Measurements from ENCODE around the gene AFMID.
A peak's percentile ranks its signal among the peaks of the same experiment; 100 is the strongest.
"Not testable (repeated sequence)": the region's sequence is repeated elsewhere in the genome, so short reads cannot be mapped to it uniquely, and the experiment has no call there.

The AFMID gene

GRCh38 chr17:78239489-78239931 is 52.3 kb downstream of the AFMID start:
- no peak for DNase-seq

GRCh38 chr17:78240012-78240655 is 53.0 kb downstream of the AFMID start:
- no peak for DNase-seq

GRCh38 chr17:78240839-78241238 is 53.7 kb downstream of the AFMID start:
- DNase-seq: no peak

- peak; percentile 59 for DNase-seq
Observed at GRCh38 chr17:78241277-78242023, 54.3 kb downstream of the AFMID start.

- DNase-seq: peak; percentile 64
Observed at GRCh38 chr17:78242024-78242742, 55.0 kb downstream of the AFMID start.

GRCh38 chr17:78247304-78247703 is 60.1 kb downstream of the AFMID start:
- DNase-seq: no peak

GRCh38 chr17:78248051-78248914 is 61.1 kb downstream of the AFMID start:
- DNase-seq: no peak

- no peak for DNase-seq
Observed at GRCh38 chr17:78249074-78249817, 62.1 kb downstream of the AFMID start.

- no peak for DNase-seq
Observed at GRCh38 chr17:78249818-78250806, 63.0 kb downstream of the AFMID start.

GRCh38 chr17:78250891-78251772 is 64.0 kb downstream of the AFMID start:
- DNase-seq: peak; percentile 81

GRCh38 chr17:78251773-78252103 is 64.6 kb downstream of the AFMID start:
- DNase-seq: no peak

- no peak for DNase-seq
Observed at GRCh38 chr17:78252111-78252634, 65.0 kb downstream of the AFMID start.

- no peak for DNase-seq
Observed at GRCh38 chr17:78252701-78253635, 65.8 kb downstream of the AFMID start.

- not testable (repeated sequence) for DNase-seq
Observed at GRCh38 chr17:78253636-78253945, 66.4 kb downstream of the AFMID start.

GRCh38 chr17:78253946-78254672 is 66.9 kb downstream of the AFMID start:
- DNase-seq: peak; percentile 83

- no peak for DNase-seq
Observed at GRCh38 chr17:78255029-78255656, 68.0 kb downstream of the AFMID start.

- DNase-seq: no peak
Observed at GRCh38 chr17:78255953-78256706, 69.0 kb downstream of the AFMID start.
